Vagina (tissue), 2 donors: ENCODE measurements around the gene NEDD4L. TPM values are rescaled to one million over a fixed set of nuclear protein-coding genes. Genes with fewer than 3 reads are reported as not detected.

Source experiments
- DNase-seq, 2 donors: peaks; one replicate each; pipeline ENCODE4 v3.0.0-alpha.2; 2017; ENCODE audit errors: extremely low spot score in 2 of 2
- H3K27ac ChIP-seq: fragments of 200-600 bp; sonication (generic); one replicate; pipeline ENCODE4 v1.5.1; 2019
- H3K27me3 ChIP-seq: fragments of 200-600 bp; sonication (generic); one replicate; pipeline ENCODE4 v1.5.1; 2019
- H3K36me3 ChIP-seq, 2 donors: fragments of 200-600 bp; sonication (generic); one replicate each; pipeline ENCODE4 v1.5.1; 2017 to 2019
- H3K4me1 ChIP-seq: fragments of 200-600 bp; sonication (generic); one replicate; pipeline ENCODE4 v1.5.1; 2019
- H3K4me3 ChIP-seq, 2 donors: fragments of 200-600 bp; sonication (generic); 1 replicate in 1 of 2; 2 replicates in 1 of 2; pipeline ENCODE4 v1.5.1; 2016 to 2019
- H3K9me3 ChIP-seq: fragments of 200-600 bp; sonication (generic); one replicate; pipeline ENCODE4 v1.5.1; 2019
- POLR2A ChIP-seq, 2 donors: fragments of 450-650 bp; IDR thresholded peaks; one replicate each; pipeline ENCODE4 v1.6.1; 2017; ENCODE audit warnings: antibody characterized with exemption in 2 of 2, mild to moderate bottlenecking in 2 of 2, moderate library complexity in 2 of 2
- POLR2AphosphoS5 ChIP-seq, 2 donors: sonication (generic); formaldehyde crosslinking; IDR thresholded peaks; one replicate each; pipeline ENCODE4 v1.9.0; 2017; ENCODE audit warnings: antibody characterized with exemption in 2 of 2, mild to moderate bottlenecking in 2 of 2, low read depth in 1 of 2; ENCODE audit not compliant: insufficient read depth in 1 of 2
- intact Hi-C: fragments of 100-400 bp; cut with DNase I; formaldehyde crosslinking; loops from one replicate; pipeline ENCODE4 v1.15.1; 2023
- total RNA-seq: library from RNA; depleted of rRNA; stranded (reverse); fragments of >200 nt; gene quantifications from one replicate; pipeline ENCODE4 v1.2.3, GENCODE V29; 2016
- TF ChIP-seq, protein P1 (sequence below), 3 experiments: fragments of 450-650 bp in 2 of 3; fragments of 200-600 bp in 1 of 3; sonication (generic) in 1 of 3; IDR thresholded peaks; one replicate each; pipeline ENCODE4 v1.5.1; 2017 to 2019; ENCODE audit warnings: antibody characterized with exemption in 3 of 3, mild to moderate bottlenecking in 2 of 3, moderate library complexity in 2 of 3

The NEDD4L gene
- total RNA-seq, 1 donor from 2014 or later: 42.2 TPM

DNA sequence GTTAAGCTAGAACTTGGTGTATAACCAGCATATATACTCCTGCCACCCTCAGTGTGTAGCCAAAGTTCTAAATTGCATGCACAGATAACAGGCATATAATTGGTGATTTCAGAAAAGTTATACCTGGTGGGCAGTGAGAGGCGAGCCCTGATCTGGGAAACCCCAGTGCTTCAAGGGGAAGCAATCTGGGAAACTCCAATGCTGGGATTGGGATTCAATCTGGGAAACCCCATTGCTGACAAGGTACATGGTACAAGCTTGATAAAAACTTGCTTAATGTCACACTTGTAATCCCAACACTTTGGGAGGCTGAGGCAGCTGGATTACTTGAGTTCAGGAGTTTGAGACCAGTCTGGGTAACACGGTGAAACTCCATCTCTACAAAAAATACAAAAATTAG lies 147.6 kb downstream of the NEDD4L start:
- H3K36me3 ChIP-seq: no peaks in the 10 kb centered on the region
- no peak overlapping the region for H3K4me3 ChIP-seq
- H3K9me3 ChIP-seq: no peaks in the 10 kb centered on the region
- intact Hi-C loops: no loop called here
- DNase-seq: no peak
- no peak overlapping the region for H3K27ac ChIP-seq
- peaks cover 15% of the 10 kb centered on the region for H3K4me1 ChIP-seq
- H3K27me3 ChIP-seq: no peaks in the 10 kb centered on the region
- TF ChIP-seq, protein P1, sequence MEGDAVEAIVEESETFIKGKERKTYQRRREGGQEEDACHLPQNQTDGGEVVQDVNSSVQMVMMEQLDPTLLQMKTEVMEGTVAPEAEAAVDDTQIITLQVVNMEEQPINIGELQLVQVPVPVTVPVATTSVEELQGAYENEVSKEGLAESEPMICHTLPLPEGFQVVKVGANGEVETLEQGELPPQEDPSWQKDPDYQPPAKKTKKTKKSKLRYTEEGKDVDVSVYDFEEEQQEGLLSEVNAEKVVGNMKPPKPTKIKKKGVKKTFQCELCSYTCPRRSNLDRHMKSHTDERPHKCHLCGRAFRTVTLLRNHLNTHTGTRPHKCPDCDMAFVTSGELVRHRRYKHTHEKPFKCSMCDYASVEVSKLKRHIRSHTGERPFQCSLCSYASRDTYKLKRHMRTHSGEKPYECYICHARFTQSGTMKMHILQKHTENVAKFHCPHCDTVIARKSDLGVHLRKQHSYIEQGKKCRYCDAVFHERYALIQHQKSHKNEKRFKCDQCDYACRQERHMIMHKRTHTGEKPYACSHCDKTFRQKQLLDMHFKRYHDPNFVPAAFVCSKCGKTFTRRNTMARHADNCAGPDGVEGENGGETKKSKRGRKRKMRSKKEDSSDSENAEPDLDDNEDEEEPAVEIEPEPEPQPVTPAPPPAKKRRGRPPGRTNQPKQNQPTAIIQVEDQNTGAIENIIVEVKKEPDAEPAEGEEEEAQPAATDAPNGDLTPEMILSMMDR (IDR thresholded peaks at IDR 0.05): no peak
- no peak for TF ChIP-seq POLR2AphosphoS5 (IDR thresholded peaks at IDR 0.05; ENCODE audit: insufficient read depth in 1 of 2, low read depth in 1 of 2)
- no peak for TF ChIP-seq POLR2A (IDR thresholded peaks at IDR 0.05)

DNA sequence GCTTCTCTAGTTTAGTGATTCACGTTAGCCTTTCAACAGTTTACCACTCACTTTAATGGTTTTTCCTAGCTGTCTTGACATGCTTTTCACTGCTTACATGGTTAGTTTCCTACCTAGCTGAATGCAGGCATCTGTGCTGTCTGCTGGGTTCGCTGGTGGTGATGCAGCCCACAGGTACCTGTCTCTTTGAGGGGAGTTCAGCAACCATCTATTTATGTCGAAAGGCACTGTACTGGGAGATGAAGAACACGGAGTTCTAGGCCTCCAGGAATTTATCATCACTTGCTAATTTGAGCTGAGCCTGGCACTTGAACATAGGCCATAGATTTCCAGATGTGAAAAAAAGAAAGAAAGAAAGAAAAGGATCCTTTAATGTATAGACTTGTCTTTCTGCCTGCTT lies 148.5 kb downstream of the NEDD4L start:
- no peak overlapping the region for H3K27ac ChIP-seq
- H3K9me3 ChIP-seq: no peaks in the 10 kb centered on the region
- peaks cover 13% of the 10 kb centered on the region for H3K4me1 ChIP-seq
- H3K36me3 ChIP-seq: no peaks in the 10 kb centered on the region
- no peaks in the 10 kb centered on the region for H3K27me3 ChIP-seq
- DNase-seq: no peak
- TF ChIP-seq POLR2A (IDR thresholded peaks at IDR 0.05) (no peak), POLR2AphosphoS5 (IDR thresholded peaks at IDR 0.05; ENCODE audit: insufficient read depth in 1 of 2, low read depth in 1 of 2) (no peak)
- TF ChIP-seq, protein P1 (IDR thresholded peaks at IDR 0.05): no peak
- H3K4me3 ChIP-seq: no peak overlapping the region
- intact Hi-C loops: no loop called here

DNA sequence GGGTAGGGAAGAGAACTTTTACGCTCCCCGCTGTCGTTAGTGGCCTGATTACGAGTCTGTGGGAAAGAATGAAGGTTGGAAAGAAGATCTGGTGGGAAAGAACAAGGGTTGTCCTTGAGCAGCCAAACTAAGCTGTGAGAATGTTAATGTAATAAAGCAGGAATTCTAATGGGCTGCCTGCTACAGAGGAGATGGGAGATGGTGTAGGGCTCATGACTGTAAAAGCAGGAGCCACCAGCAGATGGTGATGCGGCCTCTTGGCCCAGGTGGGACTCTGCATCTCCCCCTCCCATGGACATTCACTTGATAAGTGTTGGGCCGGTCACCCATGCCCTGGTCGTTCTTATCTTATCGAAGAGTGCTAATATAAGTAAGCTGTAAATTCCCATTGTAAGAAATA lies 150.0 kb downstream of the NEDD4L start:
- TF ChIP-seq, protein P1 (IDR thresholded peaks at IDR 0.05): no peak
- TF ChIP-seq POLR2AphosphoS5 (IDR thresholded peaks at IDR 0.05; ENCODE audit: insufficient read depth in 1 of 2, low read depth in 1 of 2): no peak
- TF ChIP-seq POLR2A (IDR thresholded peaks at IDR 0.05): no peak
- Histone ChIP-seq H3K4me1 (peaks cover 13% of the 10 kb centered on the region), H3K36me3 (no peaks in the 10 kb centered on the region), H3K27me3 (no peaks in the 10 kb centered on the region), H3K4me3 (no peak overlapping the region), H3K27ac (no peak overlapping the region), H3K9me3 (no peaks in the 10 kb centered on the region)
- no peak for DNase-seq
- intact Hi-C loops: no loop called here

DNA sequence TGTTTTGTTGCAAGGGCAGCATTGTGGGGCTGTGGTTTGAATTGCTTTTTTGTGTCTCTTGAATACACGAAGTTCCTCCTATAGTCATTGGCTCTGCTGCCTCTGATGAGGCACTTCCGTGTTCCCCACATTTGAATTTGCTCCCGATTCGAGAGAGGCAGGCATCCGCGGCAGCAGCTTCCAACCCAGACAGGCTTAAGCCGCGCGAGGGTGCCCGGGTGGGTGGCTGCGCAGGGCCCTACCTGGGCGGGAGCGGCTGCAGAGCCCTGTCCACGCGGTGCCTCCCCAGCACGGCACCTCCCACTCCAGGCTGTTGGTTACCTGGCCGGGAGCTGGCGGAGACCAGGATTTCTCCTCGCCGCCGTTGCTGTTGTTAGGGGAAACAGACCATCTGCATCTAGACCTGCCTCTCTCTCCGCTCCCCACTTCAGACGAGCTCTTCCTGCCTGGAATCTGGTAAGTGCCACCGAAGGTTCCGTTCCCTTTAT lies 151.3 kb downstream of the NEDD4L start:
- TF ChIP-seq, protein P1 (IDR thresholded peaks at IDR 0.05): no peak
- TF ChIP-seq POLR2AphosphoS5 (IDR thresholded peaks at IDR 0.05; ENCODE audit: insufficient read depth in 1 of 2, low read depth in 1 of 2): no peak
- TF ChIP-seq POLR2A (IDR thresholded peaks at IDR 0.05): no peak
- Histone ChIP-seq H3K36me3 (no peaks in the 10 kb centered on the region), H3K27me3 (no peaks in the 10 kb centered on the region), H3K9me3 (no peaks in the 10 kb centered on the region), H3K4me1 (peaks cover 13% of the 10 kb centered on the region), H3K4me3 (peak overlapping the region; percentile 28 to 35), H3K27ac (no peak overlapping the region)
- DNase-seq: no peak
- intact Hi-C loops: no loop called here

DNA sequence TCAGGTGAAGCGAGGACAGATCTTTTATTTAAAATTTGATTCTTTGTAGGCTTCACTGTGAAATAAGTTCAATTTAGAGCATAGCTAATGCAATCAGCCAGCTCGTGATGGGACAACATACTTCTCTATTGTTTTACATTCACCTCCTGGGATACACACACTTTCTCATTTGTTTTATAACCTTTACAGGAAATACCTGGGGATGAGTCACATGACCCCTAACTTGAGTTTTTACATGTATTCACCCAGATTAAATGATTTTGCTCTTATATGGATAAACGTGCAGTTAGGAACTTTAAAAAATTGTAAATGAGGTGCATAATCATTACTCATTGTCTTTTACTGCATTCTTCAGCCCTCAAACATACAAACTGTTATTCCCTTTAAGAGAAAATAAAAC lies 152.1 kb downstream of the NEDD4L start:
- no peak for DNase-seq
- H3K9me3 ChIP-seq: no peaks in the 10 kb centered on the region
- H3K36me3 ChIP-seq: no peaks in the 10 kb centered on the region
- TF ChIP-seq, protein P1 (IDR thresholded peaks at IDR 0.05): no peak
- no peak for TF ChIP-seq POLR2AphosphoS5 (IDR thresholded peaks at IDR 0.05; ENCODE audit: insufficient read depth in 1 of 2, low read depth in 1 of 2)
- TF ChIP-seq POLR2A (IDR thresholded peaks at IDR 0.05): no peak
- no peak overlapping the region for H3K27ac ChIP-seq
- peaks cover 13% of the 10 kb centered on the region for H3K4me1 ChIP-seq
- H3K4me3 ChIP-seq: no peak overlapping the region
- intact Hi-C loops: no loop called here
- no peaks in the 10 kb centered on the region for H3K27me3 ChIP-seq
